Activated CD4-positive, CD25-positive, alpha-beta regulatory T cell treated with anti-CD3 and anti-CD28 coated beads, Interleukin-2, amount 50 U/mL, for 72 hours (primary cell): ENCODE data around the gene SDK1.
"Not testable (repeated sequence)": the region's sequence is repeated elsewhere in the genome, so short reads cannot be mapped to it uniquely, and the experiment has no call there.

Experiments used
- DNase-seq: peaks from one replicate; pipeline ENCODE4 v3.0.0; 2021

SDK1 gene

GRCh38 chr7:3943779-3944520, 642.9 kb downstream of the SDK1 start:
- no peak for DNase-seq

DNA sequence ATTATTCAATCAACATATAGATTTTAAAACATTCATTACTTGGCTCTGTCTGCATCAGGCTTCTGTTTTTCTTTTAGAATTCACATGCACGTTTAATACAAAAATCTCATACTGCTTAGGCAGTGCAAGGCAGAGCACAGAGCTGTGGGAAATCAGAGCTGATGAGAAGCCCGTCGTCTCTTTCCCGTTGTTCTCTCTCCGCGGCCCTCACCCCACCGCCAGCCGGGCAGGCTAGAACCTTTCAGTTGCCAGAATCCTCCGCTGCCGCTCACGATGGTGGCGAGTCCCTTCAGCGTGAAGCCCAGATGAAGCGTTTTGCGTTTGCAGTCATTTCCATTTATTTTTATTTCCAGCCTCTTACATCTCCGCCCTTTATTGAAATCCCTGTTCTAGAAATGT, 648.2 kb downstream of the SDK1 start:
- no peak for DNase-seq

DNA sequence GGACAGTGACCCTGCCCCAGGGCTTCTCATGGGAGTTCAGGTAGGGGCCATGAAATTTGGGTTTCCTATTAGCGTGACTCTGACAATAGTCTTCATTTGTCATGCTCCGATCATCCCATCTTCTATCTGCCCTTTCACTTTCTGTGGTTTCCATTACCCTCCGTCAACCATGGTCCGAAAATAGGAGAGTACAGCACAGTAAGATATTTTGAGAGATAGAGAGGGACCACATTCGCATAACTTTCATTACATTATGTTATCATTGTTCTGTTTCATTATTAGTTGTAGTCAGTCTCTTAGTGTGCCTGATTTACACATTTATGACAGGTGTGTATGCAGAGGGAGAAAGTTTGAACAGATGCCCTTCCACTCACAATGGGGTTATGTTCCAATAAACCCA, 649.2 kb downstream of the SDK1 start:
- DNase-seq: no peak

GRCh38 chr7:3951316-3952055, 650.4 kb downstream of the SDK1 start:
- no peak for DNase-seq

DNA sequence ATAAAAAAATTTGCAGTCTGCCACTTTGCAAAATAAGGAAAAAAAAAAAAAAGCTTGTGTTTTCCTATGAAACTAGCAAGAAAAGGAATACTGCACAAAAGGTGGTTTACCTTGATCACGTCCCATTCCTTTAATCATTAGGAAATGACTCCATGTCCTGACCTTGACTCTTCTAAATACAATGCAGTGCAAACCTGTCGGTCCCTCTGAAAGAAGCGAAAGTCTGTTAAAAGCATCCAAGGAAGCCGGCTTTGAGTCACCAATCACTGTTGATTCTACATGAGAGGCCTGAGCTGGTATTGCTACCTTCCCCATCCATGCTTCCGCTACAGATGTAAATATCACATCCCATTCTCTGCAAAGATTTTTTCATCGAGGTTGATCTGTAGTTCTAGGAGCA, 652.1 kb downstream of the SDK1 start:
- DNase-seq: no peak

GRCh38 chr7:3953946-3954345, 652.9 kb downstream of the SDK1 start:
- no peak for DNase-seq

GRCh38 chr7:3955026-3955425, 654.0 kb downstream of the SDK1 start:
- DNase-seq: no peak

GRCh38 chr7:3955751-3956696, 655.0 kb downstream of the SDK1 start:
- no peak for DNase-seq

GRCh38 chr7:3956949-3957348, 655.9 kb downstream of the SDK1 start:
- no peak for DNase-seq

DNA sequence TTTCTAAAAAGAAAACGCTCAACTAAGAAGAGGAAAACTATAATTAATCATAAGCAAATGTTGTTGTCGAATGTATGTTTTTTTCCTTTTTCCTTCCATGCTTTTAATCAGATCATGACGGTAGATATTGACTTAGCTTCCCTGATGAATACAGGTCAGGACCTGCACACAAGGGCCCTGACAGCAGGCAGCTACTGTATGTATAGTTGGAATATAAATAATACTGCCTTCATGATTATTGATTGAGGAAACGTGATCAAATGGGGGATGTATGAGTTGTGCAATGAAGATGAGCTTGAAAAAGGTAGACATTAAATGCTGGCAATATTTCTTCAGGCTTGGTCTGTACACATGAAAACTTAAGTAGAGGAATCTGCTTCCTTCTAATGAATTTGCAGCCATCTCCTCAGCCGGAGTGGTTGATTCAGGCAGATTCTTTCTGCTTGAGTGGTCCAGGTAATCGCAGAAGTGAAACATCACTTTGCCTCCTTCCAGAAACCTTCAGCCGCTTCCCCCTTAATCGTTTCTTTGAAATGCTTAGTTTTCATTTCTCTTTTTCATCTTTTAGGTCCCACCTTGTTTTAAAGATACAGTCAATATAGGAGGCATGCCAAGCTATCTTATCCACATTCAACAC, 656.5 kb downstream of the SDK1 start:
- no peak for DNase-seq

- DNase-seq: no peak
Observed at GRCh38 chr7:3958109-3958483, 657.0 kb downstream of the SDK1 start.

- no peak for DNase-seq
Observed at GRCh38 chr7:3959364-3959763, 658.3 kb downstream of the SDK1 start.

GRCh38 chr7:3960050-3960763, 659.2 kb downstream of the SDK1 start:
- DNase-seq: no peak

- DNase-seq: no peak
Observed at GRCh38 chr7:3960942-3961341, 659.9 kb downstream of the SDK1 start.

- DNase-seq: no peak
Observed at GRCh38 chr7:3961857-3962503, 660.9 kb downstream of the SDK1 start.

DNA sequence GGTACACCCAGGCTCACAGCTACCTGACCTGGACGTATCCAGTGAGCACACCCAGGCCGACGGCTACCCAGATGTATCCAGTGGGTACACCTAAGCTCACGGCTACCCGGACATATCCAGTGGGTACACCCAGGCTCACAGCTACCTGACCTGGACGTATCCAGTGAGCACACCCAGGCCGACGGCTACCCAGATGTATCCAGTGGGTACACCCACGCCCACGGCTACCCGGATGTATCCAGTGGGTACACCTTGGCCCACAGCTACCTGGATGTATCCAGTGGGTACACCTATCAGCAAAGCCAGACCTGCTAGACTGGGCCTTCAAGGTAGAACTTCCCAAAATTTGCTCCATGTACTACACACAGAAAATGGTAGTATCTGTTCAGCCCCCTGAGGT, 662.7 kb downstream of the SDK1 start:
- DNase-seq: not testable (repeated sequence)

GRCh38 chr7:3964980-3965606, 664.0 kb downstream of the SDK1 start:
- no peak for DNase-seq

- no peak for DNase-seq
Observed at GRCh38 chr7:3965794-3966395, 664.8 kb downstream of the SDK1 start.

- no peak for DNase-seq
Observed at GRCh38 chr7:3968234-3968633, 667.2 kb downstream of the SDK1 start.

DNA sequence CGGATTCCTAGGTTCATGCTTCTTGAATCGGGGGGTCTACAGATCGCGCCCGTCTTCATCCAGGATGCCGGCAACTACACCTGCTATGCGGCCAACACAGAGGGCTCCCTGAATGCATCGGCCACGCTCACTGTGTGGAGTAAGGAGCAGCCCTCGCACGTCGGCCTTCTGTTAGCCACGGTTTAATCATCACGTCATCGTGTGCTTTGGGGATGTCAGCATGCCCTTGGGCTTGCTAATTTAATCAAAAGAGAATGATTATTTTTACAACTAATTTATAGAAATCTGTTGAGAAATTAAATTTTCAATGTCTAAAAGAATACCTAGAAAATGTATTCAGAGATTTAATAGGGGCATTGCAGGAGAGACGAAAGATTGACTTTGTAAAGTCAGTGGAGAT, 668.2 kb downstream of the SDK1 start:
- no peak for DNase-seq

GRCh38 chr7:3971323-3971722, 670.3 kb downstream of the SDK1 start:
- DNase-seq: no peak
